Measurements from ENCODE around the gene RPTOR.

Gene RPTOR

GRCh38 chr17:80830020-80830780, 285.6 kb downstream of the RPTOR start:
- H3K36me3 ChIP-seq (ENCODE audit: control insufficient read depth in 2 of 2, insufficient read depth in 1 of 2, low read length in 2 of 2): peaks cover 0 to 32% of the 10 kb centered on the region in 2 experiments; a peak in 1 of 3 replicates
- TF ChIP-seq ZNF664 (tag by site-specific recombination; IDR thresholded peaks at IDR 0.05) (no peak), ZNF16 (tag by site-specific recombination; IDR thresholded peaks at IDR 0.05; ENCODE audit: low read depth) (no peak), ZSCAN5A (tag by site-specific recombination; IDR thresholded peaks at IDR 0.05) (no peak), ZNF155 (tag by site-specific recombination; IDR thresholded peaks at IDR 0.05) (no peak)
- ChIA-PET CTCF (no interaction called here), POLR2A (interaction anchor here (0.7 kb wide), 1 partner anchor 112 kb away, joined by 3 read pairs; no protein-coding TSS in a partner anchor)
- peaks cover 6% of the 10 kb centered on the region for H3K4me1 ChIP-seq (ENCODE audit: control insufficient read depth, insufficient read depth, low read length)
- no peak overlapping the region for H3K27ac ChIP-seq (ENCODE audit: extremely low read depth, low read depth, low read length)
- no peaks in the 10 kb centered on the region for H3K9me3 ChIP-seq (ENCODE audit: control insufficient read depth, insufficient read depth, low read depth, low read length)
- H3K4me3 ChIP-seq (ENCODE audit: low read depth, low read length): no peak overlapping the region

- no peak overlapping the region for H3K4me3 ChIP-seq (ENCODE audit: low read depth, low read length)
- TF ChIP-seq ZNF792 (tag by site-specific recombination; IDR thresholded peaks at IDR 0.05) (no peak), SETDB1 (IDR thresholded peaks at IDR 0.05; ENCODE audit: insufficient read length, low read length) (peak; percentile 90)
- no peak overlapping the region for H3K27ac ChIP-seq (ENCODE audit: extremely low read depth, low read depth, low read length)
- POLR2A ChIA-PET: no interaction called here
- peaks cover 6% of the 10 kb centered on the region for H3K4me1 ChIP-seq (ENCODE audit: control insufficient read depth, insufficient read depth, low read length)
- CTCF ChIA-PET: no interaction called here
- H3K36me3 ChIP-seq (ENCODE audit: control insufficient read depth in 2 of 2, insufficient read depth in 1 of 2, low read length in 2 of 2): peaks cover 0 to 27% of the 10 kb centered on the region in 2 experiments; a peak in 1 of 3 replicates
- no peaks in the 10 kb centered on the region for H3K9me3 ChIP-seq (ENCODE audit: control insufficient read depth, insufficient read depth, low read depth, low read length)
Observed at GRCh38 chr17:80831491-80831890, 286.9 kb downstream of the RPTOR start.

- Histone ChIP-seq H3K4me1 (ENCODE audit: control insufficient read depth, insufficient read depth, low read length) (peaks cover 6% of the 10 kb centered on the region), H3K9me3 (ENCODE audit: control insufficient read depth, insufficient read depth, low read depth, low read length) (no peaks in the 10 kb centered on the region), H3K4me3 (ENCODE audit: low read depth, low read length) (no peak overlapping the region; the same call in 1 of the 2 replicates), H3K27ac (ENCODE audit: extremely low read depth, low read depth, low read length) (peak overlapping the region; percentile 70), H3K36me3 (ENCODE audit: control insufficient read depth in 2 of 2, insufficient read depth in 1 of 2, low read length in 2 of 2) (peaks cover 0 to 20% of the 10 kb centered on the region in 2 experiments; a peak in 1 of 3 replicates)
- TF ChIP-seq SP3 (tag by site-specific recombination; IDR thresholded peaks at IDR 0.05) (peak; percentile 10; the same call in 1 of the 2 replicates), ZSCAN18 (tag by site-specific recombination; IDR thresholded peaks at IDR 0.05) (no peak), ZNF354C (tag by site-specific recombination; IDR thresholded peaks at IDR 0.05; ENCODE audit: borderline replicate concordance, low read depth) (no peak), GLIS2 (tag by site-specific recombination; IDR thresholded peaks at IDR 0.05) (0 out of 2 replicates have a peak, but pooled peaks have one; percentile 19), SCRT2 (tag by site-specific recombination; IDR thresholded peaks at IDR 0.05) (peak; percentile 24; the same call in 1 of the 2 replicates), SP2 (tag by site-specific recombination; IDR thresholded peaks at IDR 0.05) (peak; percentile 61), ZNF600 (tag by site-specific recombination; IDR thresholded peaks at IDR 0.05) (0 out of 2 replicates have a peak, but pooled peaks have one; percentile 20), MYNN (tag by site-specific recombination; IDR thresholded peaks at IDR 0.05; ENCODE audit: borderline replicate concordance) (no peak), ZNF311 (tag by site-specific recombination; IDR thresholded peaks at IDR 0.05; ENCODE audit: borderline replicate concordance) (no peak), ZBTB26 (tag by site-specific recombination; optimal IDR thresholded peaks at IDR 0.05) (no peak), ZNF658 (tag by site-specific recombination; IDR thresholded peaks at IDR 0.05) (no peak)
- CTCF ChIA-PET: interaction anchor here (0.7 to 1.8 kb wide), 3 partner anchors 12 to 67 kb away, joined by 3 to 10 read pairs (median 4); no protein-coding TSS in a partner anchor
- POLR2A ChIA-PET: interaction anchor here (1.4 to 2.4 kb wide), 2 partner anchors 19 to 377 kb away, joined by 3 to 7 read pairs; no protein-coding TSS in a partner anchor
Observed at GRCh38 chr17:80832266-80832676, 287.6 kb downstream of the RPTOR start.
